AG04450 (cell line): ENCODE data around the gene FEM1A. TPM values are rescaled to one million over a fixed set of nuclear protein-coding genes. Genes with fewer than 3 reads are reported as not detected.
"Not testable (repeated sequence)": the region's sequence is repeated elsewhere in the genome, so short reads cannot be mapped to it uniquely, and the experiment has no call there.

Experiments
- CTCF ChIA-PET: fragments of 300-600, 350-600 bp; formaldehyde crosslinking; extraction: SDS; loops from one replicate; lab custom pipeline; 2022; ENCODE audit warnings: antibody characterized with exemption, inconsistent platforms; lab: Charles Lee
- POLR2A ChIA-PET: fragments of 350-600 bp; formaldehyde crosslinking; extraction: SDS; loops from one replicate; lab custom pipeline; 2021; ENCODE audit warnings: antibody characterized with exemption, inconsistent platforms; lab: Yijun Ruan, JAX
- DNase-seq: peaks from one replicate; pipeline ENCODE4 v3.0.0-alpha.2; 2011; ENCODE audit warnings: low read depth, low spot score
- H3K27ac ChIP-seq: one replicate; pipeline ENCODE4 v1.5.1; 2012; ENCODE audit warnings: low read depth, low read length, control low read depth
- H3K27me3 ChIP-seq: one replicate; pipeline ENCODE4 v1.6.0; 2012; ENCODE audit warnings: low read length; ENCODE audit not compliant: control insufficient read depth, insufficient read depth
- H3K4me3 ChIP-seq: 2 replicates; pipeline ENCODE4 v1.5.1; 2011; ENCODE audit warnings: mild to moderate bottlenecking, low read depth, low read length, control low read depth
- H3K9me3 ChIP-seq: 2 replicates; pipeline ENCODE4 v1.5.1; 2012; ENCODE audit warnings: low read length; ENCODE audit not compliant: control insufficient read depth, insufficient read depth
- CTCF ChIP-seq: IDR thresholded peaks from 2 replicates; pipeline ENCODE4 v1.5.1; 2011; ENCODE audit warnings: low read depth, low read length, control low read depth, inconsistent platforms
- polyA plus RNA-seq: library from polyadenylated mRNA; depleted of rRNA; stranded (reverse); fragments of >200 nt; gene quantifications from 2 replicates; pipeline ENCODE4 v1.2.3, GENCODE V29; 2011

The FEM1A gene
- polyA plus RNA-seq, 1 experiment = 3.0 TPM

- POLR2A ChIA-PET = no interaction called here
- CTCF ChIA-PET = interaction anchor here (0.9 kb wide), 1 partner anchor 20 kb away, joined by 3 read pairs; no protein-coding TSS in a partner anchor
- Histone ChIP-seq H3K27me3 (no peaks in the 10 kb centered on the region), H3K27ac (no peak overlapping the region), H3K9me3 (no peaks in the 10 kb centered on the region), H3K4me3 (peak overlapping the region; percentile 84)
- no peak for DNase-seq
- no peak for TF ChIP-seq CTCF
Observed at GRCh38 chr19:4830332-4830731, 38.8 kb downstream of the FEM1A start.

GRCh38 chr19:4830768-4831265 is 39.3 kb downstream of the FEM1A start:
- Histone ChIP-seq H3K27me3 (no peaks in the 10 kb centered on the region), H3K27ac (no peak overlapping the region), H3K4me3 (peak overlapping the region; percentile 84), H3K9me3 (no peaks in the 10 kb centered on the region)
- DNase-seq = no peak
- TF ChIP-seq CTCF = no peak
- CTCF ChIA-PET = interaction anchor here (0.8 to 0.9 kb wide), 2 partner anchors 21 kb away, joined by 3 to 4 read pairs; no protein-coding TSS in a partner anchor
- POLR2A ChIA-PET = interaction anchor here (0.5 to 0.6 kb wide), 2 partner anchors 12 to 1542 kb away, joined by 3 to 9 read pairs; no protein-coding TSS in a partner anchor

DNA sequence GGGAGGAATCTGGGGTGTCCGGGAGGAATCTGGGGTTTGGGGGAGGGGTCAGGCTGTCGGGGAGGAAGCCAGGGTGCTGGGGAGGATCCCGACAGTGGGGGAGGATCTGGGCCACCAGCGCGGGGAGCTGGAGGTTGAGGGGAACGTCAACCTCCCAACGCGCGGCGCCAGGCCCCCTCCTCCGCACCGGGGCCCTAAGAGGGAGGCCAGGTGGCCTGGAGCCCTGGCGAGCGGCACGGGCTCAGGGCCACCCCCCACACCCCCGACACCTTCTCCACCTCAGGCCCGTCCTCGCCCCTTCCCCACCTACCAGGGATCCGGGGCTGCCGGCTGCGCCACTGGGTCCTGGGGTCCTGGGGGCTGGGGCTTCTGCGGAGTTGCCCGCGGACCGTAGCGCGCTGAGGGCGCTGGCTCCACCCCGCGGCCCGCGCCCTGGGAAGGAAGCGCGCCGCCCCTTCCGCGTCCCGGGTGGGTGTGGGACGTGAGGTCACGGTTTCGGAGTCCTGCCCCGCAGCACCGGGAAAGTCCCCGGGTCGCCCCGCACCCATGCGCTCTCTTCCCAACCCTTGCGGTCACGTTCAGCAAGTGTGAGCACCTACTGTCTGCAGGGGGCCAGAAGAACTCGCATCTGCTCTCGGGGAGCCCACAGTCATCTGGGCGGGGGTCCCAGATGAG is 39.9 kb downstream of the FEM1A start, which contains the start of gene TICAM1:
TICAM1 (minus strand) TSS at position 409 of the 675 bp plus-strand sequence. CDS start 13,335 bp downstream, outside the sequence.
- TF ChIP-seq CTCF = no peak
- ChIA-PET POLR2A (interaction anchor here (0.5 to 0.7 kb wide), 5 partner anchors 13 to 1542 kb away, joined by 3 to 9 read pairs (median 8); no protein-coding TSS in a partner anchor), CTCF (interaction anchor here (0.7 to 0.9 kb wide), 3 partner anchors 20 to 22 kb away, joined by 3 to 7 read pairs (median 4); no protein-coding TSS in a partner anchor)
- Histone ChIP-seq H3K4me3 (peak within 1 kb of the TSS; percentile 84), H3K27me3 (no peaks in the 10 kb centered on the region), H3K27ac (no peak within 1 kb of the TSS), H3K9me3 (no peaks in the 10 kb centered on the region)
- DNase-seq = no peak

DNA sequence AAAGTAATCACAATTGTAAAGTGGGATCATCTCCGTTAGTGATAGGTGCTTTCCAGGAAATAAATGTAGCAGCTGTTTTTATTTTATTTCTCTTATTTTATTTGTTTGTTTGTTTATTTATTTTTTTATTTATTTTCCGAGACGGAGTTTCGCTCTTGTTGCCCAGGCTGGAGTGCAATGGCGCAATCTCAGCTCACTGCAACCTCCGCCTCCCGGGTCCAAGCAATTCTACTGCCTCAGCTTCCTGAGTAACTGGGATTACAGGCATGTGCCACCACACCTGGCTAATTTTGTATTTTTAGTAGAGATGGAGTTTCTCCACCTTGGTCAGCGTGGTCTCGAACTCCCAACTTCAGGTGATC is 40.4 kb downstream of the FEM1A start:
- not testable (repeated sequence) for DNase-seq, H3K27me3 ChIP-seq, H3K9me3 ChIP-seq, H3K27ac ChIP-seq
- ChIA-PET POLR2A (interaction anchor here (0.7 kb wide), 3 partner anchors 15 to 168 kb away, joined by 5 to 9 read pairs (median 8); no protein-coding TSS in a partner anchor), CTCF (interaction anchor here (0.7 kb wide), 1 partner anchor 22 kb away, joined by 7 read pairs; no protein-coding TSS in a partner anchor)
- peak overlapping the region; percentile 84 for H3K4me3 ChIP-seq

GRCh38 chr19:4832776-4833175 is 41.2 kb downstream of the FEM1A start:
- Histone ChIP-seq H3K27ac (no peak overlapping the region), H3K4me3 (no peak overlapping the region), H3K27me3 (no peaks in the 10 kb centered on the region), H3K9me3 (no peaks in the 10 kb centered on the region)
- TF ChIP-seq CTCF = no peak
- CTCF ChIA-PET = no interaction called here
- no peak for DNase-seq
- POLR2A ChIA-PET = no interaction called here
